Vagina (tissue), 2 donors: ENCODE results near the gene CCDC57. TPM values are rescaled to one million over a fixed set of nuclear protein-coding genes. Genes with fewer than 3 reads are reported as not detected.

Source experiments
- DNase-seq, 2 donors: peaks; one replicate each; pipeline ENCODE4 v3.0.0-alpha.2; 2017; ENCODE audit errors: extremely low spot score in 2 of 2
- H3K27ac ChIP-seq: fragments of 200-600 bp; sonication (generic); one replicate; pipeline ENCODE4 v1.5.1; 2019
- H3K27me3 ChIP-seq: fragments of 200-600 bp; sonication (generic); one replicate; pipeline ENCODE4 v1.5.1; 2019
- H3K36me3 ChIP-seq, 2 donors: fragments of 200-600 bp; sonication (generic); one replicate each; pipeline ENCODE4 v1.5.1; 2017 to 2019
- H3K4me1 ChIP-seq: fragments of 200-600 bp; sonication (generic); one replicate; pipeline ENCODE4 v1.5.1; 2019
- H3K4me3 ChIP-seq, 2 donors: fragments of 200-600 bp; sonication (generic); 1 replicate in 1 of 2; 2 replicates in 1 of 2; pipeline ENCODE4 v1.5.1; 2016 to 2019
- H3K9me3 ChIP-seq: fragments of 200-600 bp; sonication (generic); one replicate; pipeline ENCODE4 v1.5.1; 2019
- CTCF ChIP-seq, 3 experiments: fragments of 450-650 bp in 2 of 3; fragments of 200-600 bp in 1 of 3; sonication (generic) in 1 of 3; IDR thresholded peaks; one replicate each; pipeline ENCODE4 v1.5.1; 2017 to 2019; ENCODE audit warnings: antibody characterized with exemption in 3 of 3, mild to moderate bottlenecking in 2 of 3, moderate library complexity in 2 of 3
- POLR2A ChIP-seq, 2 donors: fragments of 450-650 bp; IDR thresholded peaks; one replicate each; pipeline ENCODE4 v1.6.1; 2017; ENCODE audit warnings: antibody characterized with exemption in 2 of 2, mild to moderate bottlenecking in 2 of 2, moderate library complexity in 2 of 2
- POLR2AphosphoS5 ChIP-seq, 2 donors: sonication (generic); formaldehyde crosslinking; IDR thresholded peaks; one replicate each; pipeline ENCODE4 v1.9.0; 2017; ENCODE audit warnings: antibody characterized with exemption in 2 of 2, mild to moderate bottlenecking in 2 of 2, low read depth in 1 of 2; ENCODE audit not compliant: insufficient read depth in 1 of 2
- intact Hi-C: fragments of 100-400 bp; cut with DNase I; formaldehyde crosslinking; loops from one replicate; pipeline ENCODE4 v1.15.1; 2023
- total RNA-seq: library from RNA; depleted of rRNA; stranded (reverse); fragments of >200 nt; gene quantifications from one replicate; pipeline ENCODE4 v1.2.3, GENCODE V29; 2016

Gene CCDC57
- total RNA-seq, 1 donor from 2014 or later: 26.5 TPM

- peaks cover 41% of the 10 kb centered on the region for H3K4me1 ChIP-seq
- TF ChIP-seq CTCF (IDR thresholded peaks at IDR 0.05): no peak
- peak in 1 of 2 donors; percentile 71 for TF ChIP-seq POLR2A (IDR thresholded peaks at IDR 0.05)
- peak in 1 of 2 donors; percentile 11 for TF ChIP-seq POLR2AphosphoS5 (IDR thresholded peaks at IDR 0.05; ENCODE audit: insufficient read depth in 1 of 2, low read depth in 1 of 2)
- H3K27me3 ChIP-seq: no peaks in the 10 kb centered on the region
- peak within 1 kb of the TSS; percentile 93 for H3K27ac ChIP-seq
- H3K9me3 ChIP-seq: no peaks in the 10 kb centered on the region
- DNase-seq: no peak
- H3K36me3 ChIP-seq: no peaks in the 10 kb centered on the region
- peak within 1 kb of the TSS; percentile 53 to 63 for H3K4me3 ChIP-seq
- intact Hi-C loops: no loop called here
Observed at GRCh38 chr17:82228842-82229697, 16.4 kb upstream of the CCDC57 start, which contains the start of gene SLC16A3. TSS of gene SLC16A3 (plus strand) at chr17:82229042. CDS start at chr17:82236009, 6,967 bp downstream.

- DNase-seq: no peak
- Histone ChIP-seq H3K27ac (peak overlapping the region; percentile 93), H3K36me3 (no peaks in the 10 kb centered on the region), H3K4me3 (peak overlapping the region; percentile 53 to 63), H3K4me1 (peaks cover 41% of the 10 kb centered on the region), H3K27me3 (no peaks in the 10 kb centered on the region), H3K9me3 (no peaks in the 10 kb centered on the region)
- intact Hi-C loops: no loop called here
- TF ChIP-seq POLR2AphosphoS5 (IDR thresholded peaks at IDR 0.05; ENCODE audit: insufficient read depth in 1 of 2, low read depth in 1 of 2) (peak in 1 of 2 donors; percentile 68), CTCF (IDR thresholded peaks at IDR 0.05) (peak in 1 of 3 experiments; percentile 16), POLR2A (IDR thresholded peaks at IDR 0.05) (no peak)
Observed at GRCh38 chr17:82228278-82228841, 15.7 kb upstream of the CCDC57 start.

GRCh38 chr17:82227629-82228277, 15.1 kb upstream of the CCDC57 start:
- Histone ChIP-seq H3K4me1 (peaks cover 36% of the 10 kb centered on the region), H3K27me3 (no peaks in the 10 kb centered on the region), H3K27ac (peak overlapping the region; percentile 93), H3K4me3 (peak overlapping the region; percentile 53 to 63), H3K36me3 (no peaks in the 10 kb centered on the region), H3K9me3 (no peaks in the 10 kb centered on the region)
- TF ChIP-seq CTCF (IDR thresholded peaks at IDR 0.05): no peak
- DNase-seq: no peak
- intact Hi-C loops: no loop called here

GRCh38 chr17:82226809-82227628, 14.4 kb upstream of the CCDC57 start:
- no peak for DNase-seq
- H3K36me3 ChIP-seq: no peaks in the 10 kb centered on the region
- no peaks in the 10 kb centered on the region for H3K9me3 ChIP-seq
- intact Hi-C loops: no loop called here
- H3K27ac ChIP-seq: no peak overlapping the region
- H3K27me3 ChIP-seq: no peaks in the 10 kb centered on the region
- peaks cover 28% of the 10 kb centered on the region for H3K4me1 ChIP-seq
- no peak for TF ChIP-seq POLR2A (IDR thresholded peaks at IDR 0.05)
- no peak for TF ChIP-seq POLR2AphosphoS5 (IDR thresholded peaks at IDR 0.05; ENCODE audit: insufficient read depth in 1 of 2, low read depth in 1 of 2)
- TF ChIP-seq CTCF (IDR thresholded peaks at IDR 0.05): no peak
- H3K4me3 ChIP-seq: no peak overlapping the region
